Colon (tissue), 2 donors: Measurements from ENCODE around the gene LRRC8B.
"Not testable (repeated sequence)": the region's sequence is repeated elsewhere in the genome, so short reads cannot be mapped to it uniquely, and the experiment has no call there.

Experiments
- FAIRE-seq: peaks from 2 replicates; lab custom pipeline; 2012; peaks lifted over from hg19 to GRCh38; lab: Jason Lieb, UNC
- donor health status: control.
- donor health status: control.

LRRC8B gene

GRCh38 chr1:89608984-89609725 is 84.5 kb downstream of the LRRC8B start:
- FAIRE-seq, result no peak

GRCh38 chr1:89609781-89610456 is 85.3 kb downstream of the LRRC8B start:
- FAIRE-seq, result no peak

GRCh38 chr1:89610457-89611011 is 85.9 kb downstream of the LRRC8B start:
- FAIRE-seq, result no peak

- FAIRE-seq, result no peak
These were observed 87.1 kb downstream of the LRRC8B start for GRCh38 chr1:89611721-89612120.

- FAIRE-seq, result no peak
These were observed 89.3 kb downstream of the LRRC8B start for GRCh38 chr1:89613928-89614327.

- FAIRE-seq, result no peak
These were observed 91.3 kb downstream of the LRRC8B start for GRCh38 chr1:89615676-89616598.

GRCh38 chr1:89616844-89617627 is 92.4 kb downstream of the LRRC8B start:
- FAIRE-seq, result no peak

GRCh38 chr1:89620664-89621063 is 96.0 kb downstream of the LRRC8B start:
- FAIRE-seq, result peak; percentile 14

GRCh38 chr1:89622895-89623294 is 98.3 kb downstream of the LRRC8B start:
- FAIRE-seq, result no peak

- FAIRE-seq, result no peak
These were observed 99.7 kb downstream of the LRRC8B start for GRCh38 chr1:89624314-89624713.

- FAIRE-seq, result no peak
These were observed 100.2 kb downstream of the LRRC8B start for GRCh38 chr1:89624715-89625323.

GRCh38 chr1:89627596-89627962 is 103.0 kb downstream of the LRRC8B start:
- FAIRE-seq, result no peak

GRCh38 chr1:89629146-89629545 is 104.5 kb downstream of the LRRC8B start:
- FAIRE-seq, result no peak

GRCh38 chr1:89629600-89629999 is 105.0 kb downstream of the LRRC8B start:
- FAIRE-seq, result not testable (repeated sequence)

- no peak for FAIRE-seq
These were observed 105.4 kb downstream of the LRRC8B start for GRCh38 chr1:89630048-89630447.

GRCh38 chr1:89631816-89632656 is 107.4 kb downstream of the LRRC8B start:
- FAIRE-seq, result no peak

GRCh38 chr1:89632657-89633247 is 108.1 kb downstream of the LRRC8B start, which contains the start of gene LRRC8C:
LRRC8C (plus strand) TSS chr1:89633120; CDS start chr1:89686474, 53,354 bp downstream.
- FAIRE-seq, result no peak

- no peak for FAIRE-seq
These were observed 108.7 kb downstream of the LRRC8B start for GRCh38 chr1:89633248-89633799.
